K562 (cell line): ENCODE results near the gene AGBL1. TPM values are rescaled to one million over a fixed set of nuclear protein-coding genes. Genes with fewer than 3 reads are reported as not detected.

Source experiments
- ATAC-seq: fragments of 200-7000 bp; cut with Tn5 transposase; 3 replicates; pipeline ENCODE4 v1.9.1; 2020; ENCODE audit warnings: moderate library complexity
- BruUV-seq: library from RNA; stranded (reverse); fragments of 400-500 nt; replicated peaks from 2 replicates; lab custom pipeline; 2021; lab: Mats Ljungman, UMichigan
- CTCF ChIA-PET: fragments of 300-600 bp; formaldehyde crosslinking; extraction: SDS; loops from one replicate; lab custom pipeline; 2021; ENCODE audit warnings: low intra/inter-chr PET ratio; lab: Yijun Ruan, JAX
- POLR2A ChIA-PET: fragments of 300-600, 350-650 bp; sonication (Branson Sonifier 250); formaldehyde crosslinking; extraction: SDS; loops from one replicate; lab custom pipeline; 2021; ENCODE audit warnings: antibody characterized with exemption, inconsistent platforms; lab: Yijun Ruan, JAX
- DNase-seq, 4 experiments: peaks; one replicate each; pipeline versions ENCODE4 v3.0.0 to v3.0.0-alpha.2; 2011 to 2018; ENCODE audit warnings: low spot score in 3 of 4, mixed read lengths in 3 of 4; ENCODE audit errors: extremely low read depth in 1 of 4
- FAIRE-seq: peaks from 2 replicates; lab custom pipeline; 2011; peaks lifted over from hg19 to GRCh38; lab: Jason Lieb, UNC
- H2AFZ ChIP-seq: 2 replicates; pipeline ENCODE4 v1.6.0; 2011; ENCODE audit warnings: low read depth, low read length, control low read depth, inconsistent platforms
- H3K27ac ChIP-seq: fragments of 200-600 bp; 3 replicates; pipeline ENCODE4 v1.8.0; 2011; ENCODE audit warnings: low read depth, mild to moderate bottlenecking, control low read depth, inconsistent platforms, low read length, moderate library complexity, mixed read lengths; ENCODE audit errors: extremely low read depth
- H3K27me3 ChIP-seq, 2 experiments: fragments of 300-600 bp in 1 of 2; 2 replicates in 1 of 2; 3 replicates in 1 of 2; pipeline versions ENCODE4 v1.6.0 to v1.8.0; 2011; ENCODE audit warnings: inconsistent platforms in 2 of 2, low read length in 2 of 2, mild to moderate bottlenecking in 1 of 2, mixed read lengths in 1 of 2, moderate library complexity in 1 of 2; ENCODE audit not compliant: control insufficient read depth in 2 of 2, insufficient read depth in 2 of 2
- H3K36me3 ChIP-seq: fragments of 300-600 bp; 3 replicates; pipeline ENCODE4 v1.8.0; 2011; ENCODE audit warnings: mild to moderate bottlenecking, low read length, inconsistent platforms; ENCODE audit not compliant: control insufficient read depth, insufficient read depth
- H3K4me1 ChIP-seq, 2 experiments: fragments of 200-600 bp in 1 of 2; replicated peaks in 1 of 2; 2 replicates in 1 of 2; 3 replicates in 1 of 2; pipeline versions ENCODE4 v1.5.1 to v1.8.0; 2011; ENCODE audit warnings: inconsistent platforms in 2 of 2, low read length in 2 of 2, mild to moderate bottlenecking in 1 of 2, mixed read lengths in 1 of 2, moderate library complexity in 1 of 2; ENCODE audit not compliant: control insufficient read depth in 2 of 2, insufficient read depth in 2 of 2
- H3K4me2 ChIP-seq: 2 replicates; pipeline ENCODE4 v1.6.1; 2011; ENCODE audit warnings: low read length, control low read depth, inconsistent platforms, mixed read lengths; ENCODE audit not compliant: insufficient read depth
- H3K4me3 ChIP-seq: fragments of 200-600 bp; sonication (generic), shearing (Covaris generic); 2 replicates; pipeline ENCODE4 v1.5.1; 2016; ENCODE audit warnings: control low read depth, inconsistent platforms
- H3K79me2 ChIP-seq: fragments of 200-600 bp; 3 replicates; pipeline ENCODE4 v1.8.0; 2011; ENCODE audit warnings: low read length, inconsistent platforms; ENCODE audit not compliant: control insufficient read depth, insufficient read depth
- H3K9ac ChIP-seq, 2 experiments: 2 replicates each; pipeline versions ENCODE4 v1.6.0 to v1.6.1; 2011; ENCODE audit warnings: low read depth in 2 of 2, low read length in 2 of 2, control low read depth in 1 of 2, inconsistent platforms in 1 of 2, mild to moderate bottlenecking in 1 of 2, mixed read lengths in 1 of 2; ENCODE audit not compliant: insufficient read depth in 1 of 2
- H3K9me1 ChIP-seq: one replicate; pipeline ENCODE4 v1.6.0; 2011; ENCODE audit warnings: inconsistent platforms, mild to moderate bottlenecking, low read length, moderate library complexity; ENCODE audit not compliant: control insufficient read depth, insufficient read depth
- H3K9me3 ChIP-seq: replicated peaks from 2 replicates; pipeline ENCODE4 v1.5.1; 2011; ENCODE audit warnings: low read depth, low read length, inconsistent platforms; ENCODE audit not compliant: control insufficient read depth, insufficient read depth
- H4K20me1 ChIP-seq: replicated peaks from 2 replicates; pipeline ENCODE4 v1.6.1; 2011; ENCODE audit warnings: low read length, inconsistent platforms, mixed read lengths; ENCODE audit not compliant: control insufficient read depth, insufficient read depth
- BCOR ChIP-seq: fragments of 450-650 bp; IDR thresholded peaks from 2 replicates; pipeline ENCODE4 v1.6.1; 2016
- MCM7 ChIP-seq, 2 experiments: fragments of 450-650 bp; IDR thresholded peaks; 2 replicates each; pipeline ENCODE4 v1.6.1; 2016 to 2018
- NCOA4 ChIP-seq: fragments of 450-650 bp; IDR thresholded peaks from 2 replicates; pipeline ENCODE4 v1.6.1; 2018; ENCODE audit warnings: mild to moderate bottlenecking; ENCODE audit not compliant: partially characterized antibody
- WGBS: fragments of 100-300 bp; shearing (Covaris generic); methylation state at CpG from one replicate; pipeline ENCODE4 v1.1.6; 2016; ENCODE audit warnings: low coverage, mixed read lengths; ENCODE audit not compliant: insufficient coverage; ENCODE audit errors: missing lambda C conversion rate; 5-methylcytosine and 5-hydroxymethylcytosine counted together
- in situ Hi-C: fragments of 300-500 bp; cut with MboI; formaldehyde crosslinking; loops from 4 replicates; pipeline ENCODE4 v1.15.0; 2018; ENCODE audit warnings: inconsistent platforms, mixed read lengths
- intact Hi-C: fragments of 100-400 bp; cut with micrococcal nuclease; formaldehyde crosslinking; loops from 2 replicates; pipeline ENCODE4 v1.14.2; 2022
- polyA plus RNA-seq, 8 experiments: library from polyadenylated mRNA; depleted of rRNA in 4 of 8; stranded (reverse) in 5 of 8; unstranded in 3 of 8; fragments of >200 nt; fragmentation: Nextera tagmentation in 2 of 8; fragmentation: Illumina TruSeq in 1 of 8; extraction: Ambion mirVana in 2 of 8; extraction: Trizol in 1 of 8; gene quantifications; 2 replicates each; pipeline versions ENCODE4 v1.2.1 to v1.2.3, GENCODE V29; 2011 to 2014; ENCODE audit warnings: inconsistent platforms in 1 of 8, missing spikeins in 1 of 8
- total RNA-seq, 7 experiments: library from RNA; depleted of rRNA in 6 of 7; stranded (reverse); fragments of >200 nt in 6 of 7; fragmentation: Illumina TruSeq in 2 of 7; extraction: Trizol in 2 of 7; gene quantifications; 2 replicates each; pipeline versions ENCODE4 v1.2.1 to v1.2.3, GENCODE V29; 2011 to 2021; ENCODE audit warnings: low replicate concordance in 1 of 7
- TF ChIP-seq, protein P1 (sequence below): fragments of 200-600 bp; sonication (generic); IDR thresholded peaks from one replicate; pipeline ENCODE4 v1.6.1; 2012; ENCODE audit warnings: mild to moderate bottlenecking, low read depth, low read length, inconsistent platforms
- TF ChIP-seq, protein P2 (sequence below): fragments of 450-650 bp; IDR thresholded peaks from 2 replicates; pipeline ENCODE4 v1.7.1; 2018; ENCODE audit warnings: mild to moderate bottlenecking, low read depth; ENCODE audit not compliant: partially characterized antibody

The AGBL1 gene
- total and polyA plus RNA-seq, 9 of the 15 experiments (the other 6 are each of a cell fraction or from before 2014, with no cell fraction given) = not detected

DNA sequence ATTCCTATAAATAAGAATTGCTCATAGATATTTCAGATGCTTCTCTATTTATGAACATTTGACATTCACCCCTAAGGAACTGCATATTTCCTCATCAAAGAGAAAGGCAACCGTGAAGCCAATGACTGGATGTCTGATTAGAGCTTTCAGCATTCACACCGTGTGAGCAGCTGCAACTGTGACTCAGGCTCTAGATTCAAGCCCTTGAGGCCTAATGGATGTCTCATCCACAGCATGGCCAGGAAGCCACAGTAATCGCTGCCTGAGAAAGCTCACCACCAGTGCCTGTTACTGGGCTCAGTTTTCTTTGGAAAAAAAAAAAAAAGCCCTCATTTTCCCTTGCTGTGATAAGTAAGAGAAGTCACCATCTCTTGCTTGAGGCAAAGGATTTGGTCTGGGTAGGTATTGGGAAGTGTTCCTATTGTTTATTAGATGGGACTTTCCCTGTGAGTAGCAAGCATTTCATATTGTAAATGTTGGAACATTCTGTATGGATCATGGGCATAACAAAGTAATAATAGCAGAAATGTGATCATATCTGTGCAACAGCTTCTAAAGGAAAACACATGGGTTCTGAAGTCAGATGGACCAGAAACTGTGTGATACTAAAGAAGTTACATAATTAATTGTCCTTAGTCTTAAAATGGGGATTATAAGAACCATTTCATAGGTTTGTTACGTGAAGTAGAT, 783.7 kb downstream of the AGBL1 start:
- H3K36me3 ChIP-seq = no peaks in the 10 kb centered on the region
- POLR2A ChIA-PET = no interaction called here
- BruUV-seq = no TSS peak
- intact Hi-C loops (no loop called here), in situ Hi-C loops (no loop called here)
- no peak overlapping the region for H3K4me2 ChIP-seq
- no peak overlapping the region for H2AFZ ChIP-seq
- H3K79me2 ChIP-seq = no peaks in the 10 kb centered on the region
- CTCF ChIA-PET = no interaction called here
- H3K27me3 ChIP-seq = no peaks in the 10 kb centered on the region
- H3K9me3 ChIP-seq = no peaks in the 10 kb centered on the region; the same call in 1 of the 2 replicates
- no peak for ATAC-seq
- no peak overlapping the region for H3K9ac ChIP-seq
- 0% methylated on average over 4 of the region's 4 CpGs for WGBS
- no peaks in the 10 kb centered on the region for H4K20me1 ChIP-seq
- DNase-seq = no peak
- no peak overlapping the region for H3K4me3 ChIP-seq
- no peaks in the 10 kb centered on the region for H3K9me1 ChIP-seq
- no peak overlapping the region for H3K27ac ChIP-seq
- FAIRE-seq = no peak
- no peaks in the 10 kb centered on the region for H3K4me1 ChIP-seq
- no peak for TF ChIP-seq MCM7 (IDR thresholded peaks at IDR 0.05)
- TF ChIP-seq BCOR = no peak
- TF ChIP-seq, protein P1, sequence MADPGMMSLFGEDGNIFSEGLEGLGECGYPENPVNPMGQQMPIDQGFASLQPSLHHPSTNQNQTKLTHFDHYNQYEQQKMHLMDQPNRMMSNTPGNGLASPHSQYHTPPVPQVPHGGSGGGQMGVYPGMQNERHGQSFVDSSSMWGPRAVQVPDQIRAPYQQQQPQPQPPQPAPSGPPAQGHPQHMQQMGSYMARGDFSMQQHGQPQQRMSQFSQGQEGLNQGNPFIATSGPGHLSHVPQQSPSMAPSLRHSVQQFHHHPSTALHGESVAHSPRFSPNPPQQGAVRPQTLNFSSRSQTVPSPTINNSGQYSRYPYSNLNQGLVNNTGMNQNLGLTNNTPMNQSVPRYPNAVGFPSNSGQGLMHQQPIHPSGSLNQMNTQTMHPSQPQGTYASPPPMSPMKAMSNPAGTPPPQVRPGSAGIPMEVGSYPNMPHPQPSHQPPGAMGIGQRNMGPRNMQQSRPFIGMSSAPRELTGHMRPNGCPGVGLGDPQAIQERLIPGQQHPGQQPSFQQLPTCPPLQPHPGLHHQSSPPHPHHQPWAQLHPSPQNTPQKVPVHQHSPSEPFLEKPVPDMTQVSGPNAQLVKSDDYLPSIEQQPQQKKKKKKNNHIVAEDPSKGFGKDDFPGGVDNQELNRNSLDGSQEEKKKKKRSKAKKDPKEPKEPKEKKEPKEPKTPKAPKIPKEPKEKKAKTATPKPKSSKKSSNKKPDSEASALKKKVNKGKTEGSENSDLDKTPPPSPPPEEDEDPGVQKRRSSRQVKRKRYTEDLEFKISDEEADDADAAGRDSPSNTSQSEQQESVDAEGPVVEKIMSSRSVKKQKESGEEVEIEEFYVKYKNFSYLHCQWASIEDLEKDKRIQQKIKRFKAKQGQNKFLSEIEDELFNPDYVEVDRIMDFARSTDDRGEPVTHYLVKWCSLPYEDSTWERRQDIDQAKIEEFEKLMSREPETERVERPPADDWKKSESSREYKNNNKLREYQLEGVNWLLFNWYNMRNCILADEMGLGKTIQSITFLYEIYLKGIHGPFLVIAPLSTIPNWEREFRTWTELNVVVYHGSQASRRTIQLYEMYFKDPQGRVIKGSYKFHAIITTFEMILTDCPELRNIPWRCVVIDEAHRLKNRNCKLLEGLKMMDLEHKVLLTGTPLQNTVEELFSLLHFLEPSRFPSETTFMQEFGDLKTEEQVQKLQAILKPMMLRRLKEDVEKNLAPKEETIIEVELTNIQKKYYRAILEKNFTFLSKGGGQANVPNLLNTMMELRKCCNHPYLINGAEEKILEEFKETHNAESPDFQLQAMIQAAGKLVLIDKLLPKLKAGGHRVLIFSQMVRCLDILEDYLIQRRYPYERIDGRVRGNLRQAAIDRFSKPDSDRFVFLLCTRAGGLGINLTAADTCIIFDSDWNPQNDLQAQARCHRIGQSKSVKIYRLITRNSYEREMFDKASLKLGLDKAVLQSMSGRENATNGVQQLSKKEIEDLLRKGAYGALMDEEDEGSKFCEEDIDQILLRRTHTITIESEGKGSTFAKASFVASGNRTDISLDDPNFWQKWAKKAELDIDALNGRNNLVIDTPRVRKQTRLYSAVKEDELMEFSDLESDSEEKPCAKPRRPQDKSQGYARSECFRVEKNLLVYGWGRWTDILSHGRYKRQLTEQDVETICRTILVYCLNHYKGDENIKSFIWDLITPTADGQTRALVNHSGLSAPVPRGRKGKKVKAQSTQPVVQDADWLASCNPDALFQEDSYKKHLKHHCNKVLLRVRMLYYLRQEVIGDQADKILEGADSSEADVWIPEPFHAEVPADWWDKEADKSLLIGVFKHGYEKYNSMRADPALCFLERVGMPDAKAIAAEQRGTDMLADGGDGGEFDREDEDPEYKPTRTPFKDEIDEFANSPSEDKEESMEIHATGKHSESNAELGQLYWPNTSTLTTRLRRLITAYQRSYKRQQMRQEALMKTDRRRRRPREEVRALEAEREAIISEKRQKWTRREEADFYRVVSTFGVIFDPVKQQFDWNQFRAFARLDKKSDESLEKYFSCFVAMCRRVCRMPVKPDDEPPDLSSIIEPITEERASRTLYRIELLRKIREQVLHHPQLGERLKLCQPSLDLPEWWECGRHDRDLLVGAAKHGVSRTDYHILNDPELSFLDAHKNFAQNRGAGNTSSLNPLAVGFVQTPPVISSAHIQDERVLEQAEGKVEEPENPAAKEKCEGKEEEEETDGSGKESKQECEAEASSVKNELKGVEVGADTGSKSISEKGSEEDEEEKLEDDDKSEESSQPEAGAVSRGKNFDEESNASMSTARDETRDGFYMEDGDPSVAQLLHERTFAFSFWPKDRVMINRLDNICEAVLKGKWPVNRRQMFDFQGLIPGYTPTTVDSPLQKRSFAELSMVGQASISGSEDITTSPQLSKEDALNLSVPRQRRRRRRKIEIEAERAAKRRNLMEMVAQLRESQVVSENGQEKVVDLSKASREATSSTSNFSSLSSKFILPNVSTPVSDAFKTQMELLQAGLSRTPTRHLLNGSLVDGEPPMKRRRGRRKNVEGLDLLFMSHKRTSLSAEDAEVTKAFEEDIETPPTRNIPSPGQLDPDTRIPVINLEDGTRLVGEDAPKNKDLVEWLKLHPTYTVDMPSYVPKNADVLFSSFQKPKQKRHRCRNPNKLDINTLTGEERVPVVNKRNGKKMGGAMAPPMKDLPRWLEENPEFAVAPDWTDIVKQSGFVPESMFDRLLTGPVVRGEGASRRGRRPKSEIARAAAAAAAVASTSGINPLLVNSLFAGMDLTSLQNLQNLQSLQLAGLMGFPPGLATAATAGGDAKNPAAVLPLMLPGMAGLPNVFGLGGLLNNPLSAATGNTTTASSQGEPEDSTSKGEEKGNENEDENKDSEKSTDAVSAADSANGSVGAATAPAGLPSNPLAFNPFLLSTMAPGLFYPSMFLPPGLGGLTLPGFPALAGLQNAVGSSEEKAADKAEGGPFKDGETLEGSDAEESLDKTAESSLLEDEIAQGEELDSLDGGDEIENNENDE = no peak
- no peak for TF ChIP-seq NCOA4
- TF ChIP-seq, protein P2, sequence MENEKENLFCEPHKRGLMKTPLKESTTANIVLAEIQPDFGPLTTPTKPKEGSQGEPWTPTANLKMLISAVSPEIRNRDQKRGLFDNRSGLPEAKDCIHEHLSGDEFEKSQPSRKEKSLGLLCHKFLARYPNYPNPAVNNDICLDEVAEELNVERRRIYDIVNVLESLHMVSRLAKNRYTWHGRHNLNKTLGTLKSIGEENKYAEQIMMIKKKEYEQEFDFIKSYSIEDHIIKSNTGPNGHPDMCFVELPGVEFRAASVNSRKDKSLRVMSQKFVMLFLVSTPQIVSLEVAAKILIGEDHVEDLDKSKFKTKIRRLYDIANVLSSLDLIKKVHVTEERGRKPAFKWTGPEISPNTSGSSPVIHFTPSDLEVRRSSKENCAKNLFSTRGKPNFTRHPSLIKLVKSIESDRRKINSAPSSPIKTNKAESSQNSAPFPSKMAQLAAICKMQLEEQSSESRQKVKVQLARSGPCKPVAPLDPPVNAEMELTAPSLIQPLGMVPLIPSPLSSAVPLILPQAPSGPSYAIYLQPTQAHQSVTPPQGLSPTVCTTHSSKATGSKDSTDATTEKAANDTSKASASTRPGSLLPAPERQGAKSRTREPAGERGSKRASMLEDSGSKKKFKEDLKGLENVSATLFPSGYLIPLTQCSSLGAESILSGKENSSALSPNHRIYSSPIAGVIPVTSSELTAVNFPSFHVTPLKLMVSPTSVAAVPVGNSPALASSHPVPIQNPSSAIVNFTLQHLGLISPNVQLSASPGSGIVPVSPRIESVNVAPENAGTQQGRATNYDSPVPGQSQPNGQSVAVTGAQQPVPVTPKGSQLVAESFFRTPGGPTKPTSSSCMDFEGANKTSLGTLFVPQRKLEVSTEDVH = no peak
